Measurements from ENCODE around the gene FAF1. TPM values are rescaled to one million over a fixed set of nuclear protein-coding genes. Genes with fewer than 3 reads are reported as not detected.

The FAF1 gene
- total RNA-seq, 4 donors from 2014 or later = 46.1 to 72.2 (median 52.2) TPM

- TF ChIP-seq CTCF (IDR thresholded peaks at IDR 0.05; ENCODE audit: low read depth) = no peak
Observed at GRCh38 chr1:50971748-50972305, 11.8 kb upstream of the FAF1 start.

- no peak for TF ChIP-seq CTCF (IDR thresholded peaks at IDR 0.05; ENCODE audit: low read depth)
Observed at GRCh38 chr1:50970931-50971582, 11.0 kb upstream of the FAF1 start.

- TF ChIP-seq CTCF (IDR thresholded peaks at IDR 0.05; ENCODE audit: low read depth) = no peak
Observed at GRCh38 chr1:50970509-50970887, 10.4 kb upstream of the FAF1 start.

- no peak for TF ChIP-seq CTCF (IDR thresholded peaks at IDR 0.05; ENCODE audit: low read depth)
Observed at GRCh38 chr1:50969611-50970508, 9.8 kb upstream of the FAF1 start, which contains the start of gene CDKN2C. Gene CDKN2C (plus strand): TSS chr1:50970245. CDS start chr1:50970369, 124 bp downstream.

- no peak for TF ChIP-seq CTCF (IDR thresholded peaks at IDR 0.05; ENCODE audit: low read depth)
Observed at GRCh38 chr1:50968821-50969610, 8.9 kb upstream of the FAF1 start.

- no peak for TF ChIP-seq CTCF (IDR thresholded peaks at IDR 0.05; ENCODE audit: low read depth)
Observed at GRCh38 chr1:50968158-50968820, 8.2 kb upstream of the FAF1 start.
